MM.1S (cell line): ENCODE data around the gene CDKN1B.

ENCODE experiments used
- DNase-seq: peaks from one replicate; pipeline ENCODE4 v3.0.0-alpha.2; 2015
- H2AFZ ChIP-seq: fragments of 300-600 bp; sonication (generic); 2 replicates; pipeline ENCODE4 v1.6.0; 2016; ENCODE audit warnings: antibody characterized with exemption, low read length
- H3F3A ChIP-seq: fragments of 300-600 bp; sonication (generic); 2 replicates; pipeline ENCODE4 v1.6.1; 2016; ENCODE audit warnings: mild to moderate bottlenecking, antibody characterized with exemption, low read length, moderate library complexity, mixed read lengths; ENCODE audit not compliant: insufficient read depth
- H3K27ac ChIP-seq: fragments of 300-600 bp; sonication (generic); 2 replicates; pipeline ENCODE4 v1.5.1; 2016; ENCODE audit warnings: mild to moderate bottlenecking, low read length
- H3K27me3 ChIP-seq: fragments of 300-600 bp; sonication (generic); replicated peaks from 2 replicates; pipeline ENCODE4 v1.6.0; 2016; ENCODE audit warnings: low read length; ENCODE audit not compliant: insufficient read depth
- H3K36me3 ChIP-seq: fragments of 300-600 bp; sonication (generic); replicated peaks from 2 replicates; pipeline ENCODE4 v1.6.1; 2016; ENCODE audit warnings: mild to moderate bottlenecking, low read length, mixed read lengths; ENCODE audit not compliant: insufficient read depth
- H3K4me1 ChIP-seq: fragments of 300-600 bp; sonication (generic); 2 replicates; pipeline ENCODE4 v1.6.1; 2016; ENCODE audit warnings: low read length, mixed read lengths
- H3K4me2 ChIP-seq: fragments of 300-600 bp; sonication (generic); 2 replicates; pipeline ENCODE4 v1.6.0; 2016; ENCODE audit warnings: low read depth, low read length
- H3K4me3 ChIP-seq: fragments of 300-600 bp; sonication (generic); 2 replicates; pipeline ENCODE4 v1.5.1; 2016; ENCODE audit warnings: low read length, mixed read lengths
- H3K79me2 ChIP-seq: fragments of 300-600 bp; sonication (generic); 2 replicates; pipeline ENCODE4 v1.6.1; 2016; ENCODE audit warnings: mixed run types, low read length, mixed read lengths
- H3K9ac ChIP-seq: fragments of 300-600 bp; sonication (generic); 2 replicates; pipeline ENCODE4 v1.6.1; 2016; ENCODE audit warnings: low read length, mixed read lengths
- H3K9me2 ChIP-seq: fragments of 300-600 bp; sonication (generic); replicated peaks from 2 replicates; pipeline ENCODE4 v1.6.1; 2016; ENCODE audit warnings: mild to moderate bottlenecking, low read length, mixed read lengths; ENCODE audit not compliant: insufficient read depth
- H3K9me3 ChIP-seq: fragments of 300-600 bp; sonication (generic); replicated peaks from 2 replicates; pipeline ENCODE4 v1.6.1; 2016; ENCODE audit warnings: mild to moderate bottlenecking, low read length, mixed read lengths; ENCODE audit not compliant: insufficient read depth
- H4K20me1 ChIP-seq: fragments of 300-600 bp; sonication (generic); 2 replicates; pipeline ENCODE4 v1.6.1; 2016; ENCODE audit warnings: mild to moderate bottlenecking, low read length, moderate library complexity, mixed read lengths; ENCODE audit not compliant: insufficient read depth
- EZH2 ChIP-seq: fragments of 300-600 bp; sonication (generic); optimal IDR thresholded peaks from 2 replicates; pipeline ENCODE3; 2017; ENCODE audit warnings: low read depth, mild to moderate bottlenecking, antibody characterized with exemption, low read length, mixed read lengths
- EZH2phosphoT487 ChIP-seq: fragments of 300-600 bp; sonication (generic); IDR thresholded peaks from 2 replicates; pipeline ENCODE4 v1.6.1; 2018; ENCODE audit warnings: antibody characterized with exemption, low read length
- TF ChIP-seq, protein P1 (sequence below): fragments of 300-600 bp; sonication (generic); IDR thresholded peaks from 2 replicates; pipeline ENCODE4 v1.5.1; 2016; ENCODE audit warnings: antibody characterized with exemption, low read length, mixed read lengths

The CDKN1B gene

DNA sequence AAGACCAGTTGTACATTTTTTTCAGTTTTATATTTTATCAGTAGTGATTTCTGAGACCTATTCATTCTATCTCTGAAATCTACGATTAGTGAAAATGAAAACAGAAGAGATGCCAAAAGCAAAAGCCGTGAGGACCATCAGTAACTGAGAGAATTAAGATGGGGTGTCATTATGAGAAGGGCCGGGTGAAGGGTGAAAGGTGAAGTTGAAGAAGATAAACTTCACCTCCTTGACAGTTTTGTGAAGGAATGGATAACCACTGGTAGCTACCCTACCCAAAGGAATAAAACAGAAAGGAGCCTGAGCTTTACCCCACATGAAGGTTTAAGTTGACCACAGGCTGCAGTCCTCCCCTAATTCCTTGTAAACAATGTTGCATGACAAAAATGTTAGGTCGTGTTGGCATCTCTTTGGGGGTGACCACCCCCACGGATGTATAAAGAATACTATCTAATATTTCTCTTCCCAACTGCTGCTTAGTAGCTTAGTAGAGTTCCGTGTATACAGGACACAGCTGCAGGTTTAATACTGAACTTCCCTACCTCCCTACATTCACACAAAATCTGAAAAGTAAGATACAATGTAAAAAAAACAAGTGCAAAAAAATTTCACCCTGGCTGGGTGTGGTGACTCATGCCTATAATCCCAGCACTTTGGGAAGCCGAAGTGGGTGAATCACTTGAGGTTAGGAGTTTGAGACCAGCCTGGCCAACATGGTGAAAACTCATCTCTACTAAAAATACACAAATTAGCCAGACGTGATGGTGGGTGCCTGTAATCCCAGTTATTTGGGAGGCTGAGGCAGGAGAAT, 45.1 kb upstream of the CDKN1B start:
- TF ChIP-seq EZH2phosphoT487 (no peak), EZH2 (no peak)
- TF ChIP-seq, protein P1, sequence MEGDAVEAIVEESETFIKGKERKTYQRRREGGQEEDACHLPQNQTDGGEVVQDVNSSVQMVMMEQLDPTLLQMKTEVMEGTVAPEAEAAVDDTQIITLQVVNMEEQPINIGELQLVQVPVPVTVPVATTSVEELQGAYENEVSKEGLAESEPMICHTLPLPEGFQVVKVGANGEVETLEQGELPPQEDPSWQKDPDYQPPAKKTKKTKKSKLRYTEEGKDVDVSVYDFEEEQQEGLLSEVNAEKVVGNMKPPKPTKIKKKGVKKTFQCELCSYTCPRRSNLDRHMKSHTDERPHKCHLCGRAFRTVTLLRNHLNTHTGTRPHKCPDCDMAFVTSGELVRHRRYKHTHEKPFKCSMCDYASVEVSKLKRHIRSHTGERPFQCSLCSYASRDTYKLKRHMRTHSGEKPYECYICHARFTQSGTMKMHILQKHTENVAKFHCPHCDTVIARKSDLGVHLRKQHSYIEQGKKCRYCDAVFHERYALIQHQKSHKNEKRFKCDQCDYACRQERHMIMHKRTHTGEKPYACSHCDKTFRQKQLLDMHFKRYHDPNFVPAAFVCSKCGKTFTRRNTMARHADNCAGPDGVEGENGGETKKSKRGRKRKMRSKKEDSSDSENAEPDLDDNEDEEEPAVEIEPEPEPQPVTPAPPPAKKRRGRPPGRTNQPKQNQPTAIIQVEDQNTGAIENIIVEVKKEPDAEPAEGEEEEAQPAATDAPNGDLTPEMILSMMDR: no peak
- Histone ChIP-seq H3K9me3 (no peaks in the 10 kb centered on the region), H3K79me2 (no peaks in the 10 kb centered on the region), H3K9ac (no peak overlapping the region), H2AFZ (no peak overlapping the region), H3K4me2 (no peak overlapping the region), H3K27ac (no peak overlapping the region), H3K27me3 (no peaks in the 10 kb centered on the region), H4K20me1 (no peaks in the 10 kb centered on the region), H3K9me2 (no peaks in the 10 kb centered on the region), H3K4me1 (0 out of 2 replicates have a peak, but pooled peaks cover 6% of the 10 kb centered on the region), H3K36me3 (no peaks in the 10 kb centered on the region), H3K4me3 (no peak overlapping the region), H3F3A (no peaks in the 10 kb centered on the region)
- DNase-seq: no peak

DNA sequence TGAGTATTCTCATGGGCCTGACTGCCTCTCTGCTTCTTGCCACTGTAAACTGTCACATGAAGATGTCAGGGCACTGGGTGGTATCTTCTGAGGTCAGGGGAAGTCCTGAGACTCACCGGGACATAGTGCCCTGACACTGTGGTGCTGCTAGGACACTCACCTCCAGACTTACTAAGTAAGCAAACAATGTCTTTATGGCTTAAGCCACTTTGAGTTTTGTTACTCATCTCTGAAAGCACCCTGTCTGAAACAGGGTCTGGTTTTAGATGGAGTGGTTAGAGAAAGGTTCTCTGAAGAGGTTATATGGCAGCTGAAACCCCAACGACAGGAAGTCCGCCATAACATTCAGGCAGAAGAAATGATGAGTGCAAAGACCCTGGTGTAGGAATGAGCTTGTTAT, 43.9 kb upstream of the CDKN1B start:
- no peaks in the 10 kb centered on the region for H3K27me3 ChIP-seq
- no peaks in the 10 kb centered on the region for H3K79me2 ChIP-seq
- no peaks in the 10 kb centered on the region for H3F3A ChIP-seq
- no peaks in the 10 kb centered on the region for H3K9me3 ChIP-seq
- no peaks in the 10 kb centered on the region for H4K20me1 ChIP-seq
- no peak overlapping the region for H2AFZ ChIP-seq
- no peak overlapping the region for H3K9ac ChIP-seq
- H3K27ac ChIP-seq: no peak overlapping the region
- no peak overlapping the region for H3K4me2 ChIP-seq
- DNase-seq: no peak
- H3K4me1 ChIP-seq: 0 out of 2 replicates have a peak, but pooled peaks cover 6% of the 10 kb centered on the region
- no peaks in the 10 kb centered on the region for H3K9me2 ChIP-seq
- TF ChIP-seq EZH2 (no peak), EZH2phosphoT487 (no peak)
- TF ChIP-seq, protein P1: no peak
- H3K4me3 ChIP-seq: no peak overlapping the region
- no peaks in the 10 kb centered on the region for H3K36me3 ChIP-seq

DNA sequence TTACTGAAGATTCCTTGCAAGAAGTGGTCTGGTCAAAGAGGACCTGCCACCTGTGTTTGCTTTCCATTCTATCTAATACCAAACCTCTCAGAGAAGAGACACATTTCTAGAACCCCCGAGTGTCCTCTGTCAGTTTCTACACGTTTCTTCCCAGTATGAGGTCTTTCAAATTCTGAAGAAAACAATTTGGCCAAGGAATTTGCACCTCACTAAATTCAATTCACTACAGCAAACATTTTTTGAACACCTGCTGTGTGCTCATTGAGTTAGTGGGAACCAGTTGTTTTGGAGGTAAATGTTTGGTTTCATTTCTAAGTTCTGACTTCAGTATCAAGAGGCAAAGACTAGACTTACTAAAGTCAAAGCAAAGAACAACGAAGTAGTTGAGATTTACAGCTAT, 40.6 kb upstream of the CDKN1B start:
- Histone ChIP-seq H3K4me2 (peak overlapping the region; percentile 38; the same call in 1 of the 2 replicates), H3K4me3 (no peak overlapping the region; the same call in 1 of the 2 replicates), H3K36me3 (no peaks in the 10 kb centered on the region), H3K9me2 (no peaks in the 10 kb centered on the region), H3K4me1 (0 out of 2 replicates have a peak, but pooled peaks cover 6% of the 10 kb centered on the region), H3K79me2 (no peaks in the 10 kb centered on the region), H2AFZ (peak overlapping the region; percentile 32), H3K9ac (0 out of 2 replicates have a peak overlapping the region, but pooled peaks have one; percentile 0), H3K27me3 (no peaks in the 10 kb centered on the region), H3F3A (no peaks in the 10 kb centered on the region), H3K9me3 (no peaks in the 10 kb centered on the region), H4K20me1 (no peaks in the 10 kb centered on the region), H3K27ac (peak overlapping the region; percentile 2; the same call in 1 of the 2 replicates)
- TF ChIP-seq, protein P1: no peak
- TF ChIP-seq EZH2phosphoT487 (no peak), EZH2 (no peak)
- peak; percentile 42 for DNase-seq
